Activated CD4-positive, alpha-beta memory T cell treated with anti-CD3 and anti-CD28 coated beads for 36 hours (primary cell): ENCODE data around the gene SLC2A5. TPM values are rescaled to one million over a fixed set of nuclear protein-coding genes. Genes with fewer than 3 reads are reported as not detected.

ENCODE experiments used
- CTCF ChIA-PET: fragments of 350-600 bp; sonication (Branson Sonifier 250); formaldehyde crosslinking; loops from one replicate; lab custom pipeline; 2021; ENCODE audit warnings: antibody characterized with exemption, inconsistent platforms; lab: Charles Lee
- POLR2A ChIA-PET: fragments of 350-600 bp; sonication (Branson Sonifier 250); formaldehyde crosslinking; loops from one replicate; lab custom pipeline; 2021; ENCODE audit warnings: antibody characterized with exemption; lab: Charles Lee
- DNase-seq: peaks from one replicate; pipeline ENCODE4 v3.0.0-alpha.2; 2020
- H3K27ac Mint-ChIP-seq: one replicate; pipeline ENCODE4 v1.8.0; 2021; ENCODE audit warnings: mixed read lengths
- H3K27me3 Mint-ChIP-seq: one replicate; pipeline ENCODE4 v1.8.0; 2021; ENCODE audit warnings: mixed read lengths
- H3K36me3 Mint-ChIP-seq: one replicate; pipeline ENCODE4 v1.8.0; 2021; ENCODE audit warnings: mixed read lengths
- H3K4me1 Mint-ChIP-seq: one replicate; pipeline ENCODE4 v1.8.0; 2021; ENCODE audit warnings: low read depth, mixed read lengths
- H3K4me3 Mint-ChIP-seq: one replicate; pipeline ENCODE4 v1.8.0; 2021; ENCODE audit warnings: mild to moderate bottlenecking, mixed read lengths
- H3K9me3 Mint-ChIP-seq: one replicate; pipeline ENCODE4 v1.8.0; 2021; ENCODE audit warnings: mixed read lengths
- intact Hi-C: fragments of 100-400 bp; cut with micrococcal nuclease; formaldehyde crosslinking; loops from one replicate; pipeline ENCODE4 v1.15.1; 2023
- total RNA-seq, 2 experiments: library from RNA; stranded (reverse); gene quantifications; one replicate each; pipeline ENCODE4 v1.2.3, GENCODE V29; 2021

Gene SLC2A5
- total RNA-seq, 2 experiments from 2014 or later: not detected

DNA sequence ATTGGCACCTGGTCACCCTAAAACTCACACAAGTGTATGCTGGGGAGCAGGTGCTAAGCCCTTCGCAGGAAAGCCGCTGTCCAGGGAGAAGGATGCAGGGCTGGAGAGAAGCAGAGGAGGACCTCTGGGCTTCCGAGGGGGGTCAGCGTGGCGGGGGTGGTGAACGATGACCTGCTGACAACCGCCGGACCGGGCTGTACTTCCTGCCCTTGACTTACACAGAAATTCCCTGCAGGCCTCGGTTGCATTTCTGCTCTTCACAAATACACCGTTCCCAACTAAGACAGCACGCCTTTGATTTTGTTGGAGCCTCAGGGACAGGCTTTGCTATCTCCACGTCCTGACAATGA, 80.8 kb downstream of the SLC2A5 start:
- no peak overlapping the region for H3K4me3 Mint-ChIP-seq
- no peaks in the 10 kb centered on the region for H3K36me3 Mint-ChIP-seq

DNA sequence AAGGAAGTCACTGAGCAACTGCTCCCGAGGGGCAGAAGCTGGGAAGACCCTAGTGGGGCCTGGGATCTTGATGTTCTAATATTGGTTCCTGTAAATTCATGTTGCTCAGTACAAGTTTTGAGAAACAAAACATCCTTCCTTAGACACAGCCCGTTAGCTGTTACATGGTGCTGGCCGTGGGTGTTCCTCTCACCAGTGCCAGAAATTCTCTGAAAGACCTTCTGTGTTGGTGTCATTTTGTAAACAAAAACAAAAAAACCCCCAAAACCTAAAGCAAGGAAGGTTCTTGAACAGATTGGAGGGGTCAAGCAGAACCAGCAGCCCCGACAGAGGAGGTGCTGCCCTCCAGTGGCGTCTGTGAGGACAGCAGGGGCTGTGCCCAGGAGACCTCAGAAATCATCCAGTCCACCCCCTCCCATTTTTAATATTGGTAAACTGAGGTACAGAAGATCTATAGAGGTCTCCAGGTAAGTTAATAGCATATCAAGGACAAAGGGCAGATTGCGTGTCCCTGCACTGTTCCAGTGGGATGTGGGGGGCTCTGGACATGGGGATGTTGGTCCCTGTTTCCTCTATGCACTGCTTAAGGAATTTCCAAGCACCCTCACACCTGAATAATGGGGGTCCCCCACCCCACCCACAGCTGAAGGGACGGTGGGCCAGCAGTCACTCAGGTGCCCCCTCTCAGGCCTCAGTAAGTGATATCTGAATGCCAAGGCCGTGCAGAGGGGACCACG, 81.4 kb downstream of the SLC2A5 start:
- no peaks in the 10 kb centered on the region for H3K36me3 Mint-ChIP-seq
- POLR2A ChIA-PET: interaction anchor here (0.7 to 1.9 kb wide), 2 partner anchors 50 to 67 kb away, joined by 3 to 5 read pairs; no protein-coding TSS in a partner anchor
- peak; percentile 80 for DNase-seq
- intact Hi-C loops: loop anchor here (1.0 to 2.0 kb wide), 3 partner anchors 17 to 70 kb away; no protein-coding TSS in a partner anchor
- peaks cover 4% of the 10 kb centered on the region for H3K9me3 Mint-ChIP-seq
- H3K27ac Mint-ChIP-seq: no peak overlapping the region
- H3K27me3 Mint-ChIP-seq: no peaks in the 10 kb centered on the region
- CTCF ChIA-PET: interaction anchor here (0.6 to 12.1 kb wide), 24 partner anchors 10 to 193 kb away, joined by 3 to 204 read pairs (median 4); no protein-coding TSS in a partner anchor
- peaks cover 34% of the 10 kb centered on the region for H3K4me1 Mint-ChIP-seq
- H3K4me3 Mint-ChIP-seq: no peak overlapping the region

More for the DNA sequence above, 80.8 kb downstream of the SLC2A5 start:
- no peak for DNase-seq
- Mint-ChIP-seq H3K27me3 (no peaks in the 10 kb centered on the region), H3K4me1 (peaks cover 30% of the 10 kb centered on the region), H3K9me3 (peaks cover 7% of the 10 kb centered on the region), H3K27ac (no peak overlapping the region)
- intact Hi-C loops: loop anchor here (1.0 to 2.0 kb wide), 3 partner anchors 18 to 70 kb away; no protein-coding TSS in a partner anchor
- ChIA-PET POLR2A (no interaction called here), CTCF (interaction anchor here (0.7 to 12.1 kb wide), 9 partner anchors 16 to 131 kb away, joined by 3 to 204 read pairs (median 6); no protein-coding TSS in a partner anchor)

DNA sequence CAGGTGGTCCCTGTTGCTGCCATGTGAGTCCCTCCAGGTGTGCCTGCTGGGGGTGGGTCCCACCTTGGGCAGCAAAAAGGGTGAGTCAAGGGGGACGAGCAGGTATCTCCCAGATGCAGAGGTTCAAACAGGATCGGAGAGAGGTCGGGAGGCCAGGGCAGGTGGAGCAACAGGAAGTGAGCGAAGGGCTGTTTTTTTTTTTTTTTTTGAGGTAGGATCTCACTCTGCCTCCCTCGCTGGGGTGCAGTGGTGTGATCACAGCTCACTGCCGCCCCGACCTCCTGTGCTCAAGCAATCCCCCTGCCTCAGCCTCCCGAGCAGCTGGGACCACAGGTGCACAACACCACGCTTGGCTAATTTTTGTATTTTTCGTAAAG, 82.6 kb downstream of the SLC2A5 start:
- ChIA-PET POLR2A (interaction anchor here (0.7 to 1.9 kb wide), 2 partner anchors 18 to 49 kb away, joined by 4 to 5 read pairs; no protein-coding TSS in a partner anchor), CTCF (interaction anchor here (1.0 to 12.1 kb wide), 10 partner anchors 18 to 138 kb away, joined by 3 to 204 read pairs (median 6); no protein-coding TSS in a partner anchor)
- intact Hi-C loops: no loop called here
- H3K27ac Mint-ChIP-seq: no peak overlapping the region
- peaks cover 34% of the 10 kb centered on the region for H3K4me1 Mint-ChIP-seq
- no peaks in the 10 kb centered on the region for H3K36me3 Mint-ChIP-seq
- no peaks in the 10 kb centered on the region for H3K9me3 Mint-ChIP-seq
- peak; percentile 27 for DNase-seq
- no peak overlapping the region for H3K4me3 Mint-ChIP-seq
- no peaks in the 10 kb centered on the region for H3K27me3 Mint-ChIP-seq

DNA sequence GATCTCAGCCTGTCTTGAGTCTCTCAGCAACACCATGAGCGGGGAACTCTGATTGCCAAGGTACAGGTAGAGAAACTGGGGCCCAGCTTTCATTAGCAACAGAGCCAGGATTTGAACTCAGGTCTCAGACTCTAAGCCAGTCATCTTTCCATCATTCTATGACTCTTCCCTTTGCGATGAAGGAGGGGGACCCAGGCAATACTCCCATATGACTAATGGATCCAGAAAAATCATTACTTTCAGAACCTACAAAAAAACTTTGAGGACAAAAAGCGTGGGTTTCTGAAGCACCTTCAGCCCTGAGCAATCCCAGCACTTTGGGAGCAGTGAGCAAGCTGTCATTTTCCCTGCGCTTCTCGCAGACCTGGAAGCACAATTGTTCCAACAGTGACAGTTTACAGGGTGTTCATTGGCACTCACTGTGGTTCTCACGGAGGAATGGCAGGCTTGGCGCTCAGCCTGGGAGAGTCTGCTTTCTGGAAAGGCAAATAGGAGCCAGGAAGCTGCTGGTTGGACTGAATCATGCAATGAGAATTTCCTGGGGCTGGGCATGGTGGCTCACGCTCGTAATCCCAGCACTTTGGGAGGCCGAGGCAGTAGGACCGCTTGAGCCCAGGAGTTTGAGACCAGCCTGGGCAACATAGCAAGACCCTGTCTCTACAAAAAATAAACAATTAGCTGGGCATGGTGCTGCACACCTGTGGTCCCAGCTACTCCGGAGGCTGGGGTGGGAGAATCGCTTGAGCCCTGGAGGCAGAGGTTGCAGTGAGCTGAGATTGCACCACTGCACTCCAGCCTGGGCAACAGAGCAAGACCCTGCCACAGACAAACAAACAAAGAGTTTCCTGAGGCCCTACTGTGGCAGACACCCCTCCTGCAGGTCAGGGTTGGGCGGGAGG, 83.3 kb downstream of the SLC2A5 start:
- intact Hi-C loops: no loop called here
- Mint-ChIP-seq H3K9me3 (no peaks in the 10 kb centered on the region), H3K36me3 (no peaks in the 10 kb centered on the region), H3K4me1 (peaks cover 34% of the 10 kb centered on the region), H3K27me3 (no peaks in the 10 kb centered on the region), H3K27ac (no peak overlapping the region), H3K4me3 (no peak overlapping the region)
- ChIA-PET POLR2A (interaction anchor here (0.7 to 1.9 kb wide), 2 partner anchors 18 to 48 kb away, joined by 4 to 5 read pairs; no protein-coding TSS in a partner anchor), CTCF (interaction anchor here (1.5 to 12.1 kb wide), 5 partner anchors 18 to 117 kb away, joined by 5 to 204 read pairs (median 33); no protein-coding TSS in a partner anchor)
- DNase-seq: no peak

Other genes starting within 250 kb of the SLC2A5 start
- gene ENO1, start 190.9 kb downstream of the SLC2A5 start, total RNA-seq: 1,000 to 10,000 TPM; 3,008 to 3,028 TPM
- gene CA6, start 123.8 kb downstream of the SLC2A5 start, total RNA-seq: under 1 TPM; 0.17 to 0.26 TPM
- gene SLC2A7, start 43.2 kb downstream of the SLC2A5 start, total RNA-seq: not detected
- gene GPR157, start 59.5 kb upstream of the SLC2A5 start, total RNA-seq: 1 to 10 TPM; 3.5 to 3.9 TPM
- 10 to 100 TPM in 1 of 2 experiments, 1 to 10 TPM in 1; 9.3 to 10.4 TPM for gene H6PD, start 165.1 kb upstream of the SLC2A5 start, total RNA-seq
- gene SPSB1, start 223.3 kb upstream of the SLC2A5 start, total RNA-seq: 10 to 100 TPM; 11.0 to 12.5 TPM